HG03460 (cell line): Measurements from ENCODE around the gene FABP6.

ENCODE experiments used
- ATAC-seq: cut with Tn5 transposase; IDR thresholded peaks from one replicate; pipeline ENCODE4 v1.9.1; 2021; ENCODE audit not compliant: unreplicated experiment

The FABP6 gene

DNA sequence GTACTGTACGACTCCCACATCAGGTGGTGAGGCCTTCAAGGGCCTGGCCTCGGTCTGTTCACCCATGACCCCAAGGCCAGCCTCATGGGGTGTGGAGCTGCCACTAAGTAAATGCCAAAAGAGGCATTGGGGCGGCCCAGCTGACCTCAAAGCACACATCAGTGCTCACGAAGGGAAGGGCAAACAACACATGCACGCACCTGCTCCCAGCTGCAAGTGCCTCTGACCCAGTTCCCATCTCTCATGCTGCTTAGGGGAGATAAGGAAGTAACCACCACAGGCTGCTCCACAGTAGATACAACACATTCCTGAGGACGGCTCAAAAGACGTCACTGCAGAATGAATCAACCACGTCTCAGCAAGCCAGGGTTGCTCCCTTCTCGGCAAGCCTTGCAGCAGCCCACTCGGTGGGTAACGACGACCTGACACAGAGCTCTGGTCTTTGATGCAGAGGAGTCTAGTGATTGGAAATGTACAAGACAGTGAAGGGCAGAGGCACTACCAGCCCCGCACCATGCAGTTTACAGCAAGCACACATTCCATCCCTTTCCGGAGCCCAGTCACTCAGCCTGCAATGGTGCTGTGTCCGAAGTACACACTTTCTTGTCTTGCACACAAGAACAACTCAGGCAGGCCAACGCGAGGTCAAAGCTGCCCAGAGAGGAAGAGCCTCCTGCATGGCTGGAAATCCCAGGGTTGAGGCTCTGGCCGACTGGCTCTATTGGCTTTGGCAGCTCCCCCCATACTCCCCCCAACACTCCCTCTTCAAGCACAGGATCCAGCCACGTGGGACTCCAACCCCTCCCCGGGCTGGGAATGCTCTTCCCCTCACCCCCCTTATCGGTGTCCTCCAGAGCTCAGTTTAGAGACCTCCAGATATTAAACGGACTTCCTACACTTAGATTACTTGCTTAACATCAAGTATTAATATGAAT, 31.8 kb downstream of the FABP6 start:
- peak; percentile 56 for ATAC-seq

DNA sequence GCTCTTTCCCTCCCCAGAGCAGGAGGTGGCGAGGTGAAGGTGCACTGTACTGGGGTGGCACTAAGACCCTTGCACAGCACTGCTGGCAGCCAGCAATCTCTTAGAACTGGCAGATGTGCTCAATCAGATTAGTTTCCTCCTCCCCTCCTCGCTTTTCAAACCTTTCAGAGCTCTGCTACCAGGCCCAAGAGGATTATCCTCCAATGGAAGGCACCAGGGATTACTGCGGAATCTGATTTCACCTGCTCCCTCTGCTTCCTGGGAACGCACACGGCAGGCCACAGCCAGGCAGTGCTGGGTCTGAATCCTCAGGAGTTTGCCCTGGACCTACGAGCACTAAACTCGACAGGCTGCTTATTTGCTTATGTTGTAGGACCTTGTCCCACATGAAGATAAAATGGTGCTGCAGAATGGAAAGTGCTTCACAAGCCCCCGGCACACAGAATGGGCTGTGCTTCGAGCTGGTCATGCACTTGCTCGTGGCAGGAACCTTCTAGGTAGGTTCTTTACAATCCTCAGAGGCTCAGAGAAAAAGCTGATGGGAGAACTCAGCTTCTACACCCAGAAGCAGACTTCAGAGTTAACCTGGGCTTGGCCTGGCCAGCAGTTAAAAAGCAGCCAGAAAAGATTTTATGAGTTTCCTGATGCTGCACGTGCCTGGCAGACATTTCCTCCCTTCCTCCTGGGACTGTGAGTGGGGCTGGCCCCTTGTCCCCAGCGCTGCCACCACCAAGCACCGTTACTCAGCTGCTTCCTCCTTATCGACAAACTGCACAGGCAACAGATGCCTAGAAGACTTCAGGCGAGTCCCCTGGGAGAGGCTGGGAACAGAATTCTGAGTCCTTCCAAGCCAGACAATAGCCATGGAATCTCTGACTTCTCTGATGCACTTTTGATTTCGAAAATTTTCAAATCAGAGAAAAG, 33.1 kb downstream of the FABP6 start:
- no peak for ATAC-seq

GRCh38 chr5:160263326-160263855, 34.1 kb downstream of the FABP6 start:
- ATAC-seq: no peak

- ATAC-seq: no peak
Measured at GRCh38 chr5:160266044-160266443, 36.7 kb downstream of the FABP6 start.

GRCh38 chr5:160266752-160267345, 37.5 kb downstream of the FABP6 start:
- ATAC-seq: no peak

DNA sequence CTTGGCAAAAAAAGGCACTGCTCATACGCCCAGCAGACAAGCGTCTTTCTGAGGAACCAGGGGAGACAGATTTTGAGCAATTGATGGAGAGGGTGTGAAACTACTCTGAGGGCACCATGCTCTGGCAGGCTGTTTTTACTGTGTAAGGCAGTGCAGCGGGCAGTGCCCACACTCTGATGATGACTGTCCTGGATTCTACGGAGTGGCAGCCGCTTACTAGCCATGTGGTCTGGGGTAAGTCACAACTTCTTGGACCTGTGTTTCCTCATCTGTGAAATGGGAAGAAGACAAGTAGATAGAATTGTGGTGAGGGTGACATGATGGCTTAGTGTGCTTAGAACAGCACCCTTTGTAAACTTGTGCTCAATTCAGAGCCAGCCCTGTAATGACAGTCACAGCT, 38.8 kb downstream of the FABP6 start:
- ATAC-seq: no peak

GRCh38 chr5:160269017-160269416, 39.7 kb downstream of the FABP6 start:
- ATAC-seq: no peak

DNA sequence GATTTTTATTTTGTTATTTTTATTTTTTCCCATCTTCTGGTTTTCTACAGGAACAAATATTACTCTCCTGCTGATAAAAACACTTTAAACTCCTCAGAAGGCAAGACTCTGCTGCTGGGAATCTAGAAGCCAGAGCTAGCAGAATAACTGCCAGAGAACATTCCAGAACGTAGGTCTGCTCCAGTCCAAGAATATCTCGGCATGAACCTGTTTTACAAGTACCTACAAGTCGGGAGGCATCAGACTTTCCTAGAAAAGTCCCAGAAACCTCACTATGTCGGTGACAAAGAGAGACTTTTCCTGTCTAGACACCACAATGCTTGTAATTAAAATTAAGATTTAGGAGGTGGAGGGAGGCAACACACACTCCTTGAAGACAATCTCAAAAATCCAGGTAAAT, 41.4 kb downstream of the FABP6 start:
- ATAC-seq: no peak

DNA sequence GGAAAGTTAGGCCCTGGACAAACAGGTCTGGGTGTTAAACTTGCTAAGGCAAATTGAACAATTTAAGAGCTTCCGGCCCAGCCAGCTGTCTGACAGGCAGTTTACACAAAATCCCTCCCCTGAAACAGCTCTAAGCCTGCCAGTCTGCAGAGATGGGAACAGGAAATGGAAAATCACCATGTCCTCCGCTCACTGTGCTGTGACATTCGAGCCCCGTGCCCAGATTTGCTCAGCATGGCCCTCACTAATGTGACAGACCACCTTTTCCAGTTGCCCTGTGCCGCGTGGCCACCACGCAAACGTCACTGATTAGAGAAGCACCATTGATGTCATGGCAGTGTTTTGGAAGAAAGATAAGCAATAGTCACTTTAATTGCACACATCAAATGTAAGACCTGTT, 42.1 kb downstream of the FABP6 start:
- ATAC-seq: peak; percentile 67

DNA sequence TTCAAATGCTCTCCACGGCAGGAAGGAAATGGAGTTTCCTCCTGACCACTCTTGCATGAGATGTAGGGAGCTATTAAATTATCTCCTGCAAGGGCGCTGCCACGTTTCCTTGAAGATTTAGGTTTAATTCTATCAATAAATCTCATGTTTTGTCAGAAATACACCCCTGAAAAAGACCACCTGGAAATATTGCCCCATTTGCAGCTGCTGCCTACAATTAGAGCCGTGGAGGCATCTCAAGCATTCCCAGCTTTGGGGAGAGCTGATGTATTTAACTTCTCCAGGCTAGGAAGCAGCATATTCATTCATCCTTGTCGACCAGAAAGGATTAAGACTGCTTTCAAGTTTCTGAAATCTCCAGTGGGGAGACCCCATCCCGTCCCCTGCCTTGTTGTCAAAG, 42.5 kb downstream of the FABP6 start:
- ATAC-seq: no peak

DNA sequence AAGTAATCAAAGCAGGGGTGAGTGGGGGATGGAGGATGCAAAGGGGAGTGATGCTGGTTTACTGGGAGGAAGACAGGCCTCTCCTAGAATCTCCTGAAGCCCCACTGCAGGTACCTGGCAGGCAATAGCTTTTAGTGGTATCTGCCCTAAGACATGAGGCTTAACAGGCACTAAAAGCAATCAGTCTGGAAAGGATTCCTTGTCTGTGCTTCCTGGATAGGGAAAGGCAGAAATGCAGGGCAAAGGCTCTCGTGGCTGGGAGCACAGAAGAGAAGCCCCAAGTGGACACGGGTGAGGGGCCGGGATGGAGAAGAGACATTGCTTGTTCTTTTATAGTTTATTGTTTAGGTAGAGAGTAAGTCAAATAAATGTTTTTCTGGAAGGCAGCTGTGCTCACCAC, 43.0 kb downstream of the FABP6 start:
- ATAC-seq: no peak

- no peak for ATAC-seq
Measured at GRCh38 chr5:160272889-160273288, 43.6 kb downstream of the FABP6 start.

DNA sequence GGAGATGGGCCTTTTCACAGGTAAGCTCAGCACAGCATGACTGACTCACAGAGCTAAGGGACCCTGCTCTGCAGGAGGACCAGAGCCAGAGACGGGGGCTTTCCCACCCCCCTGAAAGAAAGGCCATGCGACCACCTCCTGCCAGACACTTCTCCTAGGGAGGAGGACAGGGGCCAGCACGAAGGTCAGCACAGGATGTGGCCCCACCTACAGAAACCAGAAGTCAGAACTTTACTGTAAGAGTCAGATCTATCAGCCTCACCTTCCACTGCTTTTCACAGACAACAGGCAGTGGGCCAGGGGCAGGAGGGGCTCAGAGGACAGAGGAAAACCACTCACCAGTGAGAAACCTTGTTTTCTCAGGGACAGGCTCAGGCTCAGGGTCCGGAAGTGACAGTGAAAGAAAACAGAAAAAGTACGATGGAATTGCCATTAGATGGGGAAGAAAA, 45.2 kb downstream of the FABP6 start:
- ATAC-seq: no peak

DNA sequence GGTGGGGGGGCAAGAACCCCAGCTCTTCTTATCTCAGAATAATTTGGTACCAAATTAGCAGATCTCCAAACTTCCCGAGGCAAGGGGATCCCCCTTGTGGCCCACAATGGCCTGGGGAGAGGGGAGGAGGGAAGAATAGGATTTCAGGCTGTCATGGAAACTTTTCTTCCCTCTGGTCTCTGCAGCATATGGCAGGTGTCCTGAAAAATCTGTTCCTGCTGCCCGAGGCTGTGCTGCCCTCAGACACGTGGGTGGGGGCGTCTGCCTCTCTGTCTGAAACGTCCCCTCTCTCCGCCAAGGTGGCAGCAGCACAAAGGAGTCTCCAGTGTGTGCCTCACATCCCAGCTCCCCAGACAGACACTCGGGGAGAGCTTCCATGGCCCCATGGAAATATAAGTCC, 49.0 kb downstream of the FABP6 start:
- ATAC-seq: no peak

DNA sequence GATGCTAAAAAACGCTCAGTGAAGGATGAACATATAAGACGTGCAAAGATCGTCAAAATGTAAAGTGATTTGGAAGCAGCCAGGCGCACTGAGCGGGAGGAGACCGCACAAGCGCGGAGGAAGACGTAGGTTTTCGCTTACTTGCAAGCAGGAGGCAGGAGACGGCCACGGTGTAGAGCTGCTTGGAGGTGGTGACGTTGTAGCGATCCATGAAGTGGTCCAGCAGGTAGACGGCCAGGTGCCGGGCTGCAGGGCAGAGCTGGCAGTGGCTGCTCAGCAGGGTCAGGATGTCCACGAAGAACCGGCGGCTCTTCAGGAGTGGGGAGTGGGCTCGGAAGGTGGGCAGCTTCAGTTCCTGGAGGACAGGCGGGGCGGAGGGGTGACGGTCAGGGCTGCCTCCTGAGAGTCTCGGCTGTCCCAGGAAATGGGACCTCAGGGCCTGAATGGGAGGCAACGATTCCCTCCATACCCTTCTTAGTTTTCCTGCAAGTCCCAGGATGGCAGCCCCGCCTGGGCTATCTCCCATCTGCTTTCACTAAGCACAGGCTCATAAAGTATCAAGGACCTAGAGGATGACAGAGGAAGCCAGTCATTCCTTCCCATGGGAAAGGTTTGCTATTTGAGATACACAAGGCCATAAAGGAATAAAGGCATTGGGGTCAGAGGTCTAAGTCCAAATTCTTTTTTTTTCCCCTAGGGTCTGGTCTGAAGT, 51.2 kb downstream of the FABP6 start:
- no peak for ATAC-seq

DNA sequence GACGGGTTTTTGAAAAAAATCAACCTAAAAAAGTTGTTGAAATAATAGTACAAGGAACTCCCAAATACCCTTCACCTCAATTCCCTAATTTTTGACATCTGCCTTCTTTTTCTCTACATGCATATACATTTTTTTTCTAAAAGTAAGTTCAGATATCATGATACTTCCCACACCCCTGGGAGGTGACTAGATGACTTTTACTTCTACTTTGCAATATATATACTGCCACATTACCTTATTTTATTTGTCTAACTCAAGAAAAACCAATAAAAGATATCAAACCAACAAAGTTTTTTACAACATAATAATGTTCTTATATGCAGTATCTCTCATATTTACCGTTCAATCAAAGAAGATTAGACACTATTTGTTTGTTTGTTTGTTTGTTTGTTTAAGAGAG, 52.0 kb downstream of the FABP6 start:
- no peak for ATAC-seq

GRCh38 chr5:160284291-160284873, 55.1 kb downstream of the FABP6 start:
- no peak for ATAC-seq

- no peak for ATAC-seq
Measured at GRCh38 chr5:160285316-160285715, 56.0 kb downstream of the FABP6 start.

- no peak for ATAC-seq
Measured at GRCh38 chr5:160286947-160287346, 57.6 kb downstream of the FABP6 start.

DNA sequence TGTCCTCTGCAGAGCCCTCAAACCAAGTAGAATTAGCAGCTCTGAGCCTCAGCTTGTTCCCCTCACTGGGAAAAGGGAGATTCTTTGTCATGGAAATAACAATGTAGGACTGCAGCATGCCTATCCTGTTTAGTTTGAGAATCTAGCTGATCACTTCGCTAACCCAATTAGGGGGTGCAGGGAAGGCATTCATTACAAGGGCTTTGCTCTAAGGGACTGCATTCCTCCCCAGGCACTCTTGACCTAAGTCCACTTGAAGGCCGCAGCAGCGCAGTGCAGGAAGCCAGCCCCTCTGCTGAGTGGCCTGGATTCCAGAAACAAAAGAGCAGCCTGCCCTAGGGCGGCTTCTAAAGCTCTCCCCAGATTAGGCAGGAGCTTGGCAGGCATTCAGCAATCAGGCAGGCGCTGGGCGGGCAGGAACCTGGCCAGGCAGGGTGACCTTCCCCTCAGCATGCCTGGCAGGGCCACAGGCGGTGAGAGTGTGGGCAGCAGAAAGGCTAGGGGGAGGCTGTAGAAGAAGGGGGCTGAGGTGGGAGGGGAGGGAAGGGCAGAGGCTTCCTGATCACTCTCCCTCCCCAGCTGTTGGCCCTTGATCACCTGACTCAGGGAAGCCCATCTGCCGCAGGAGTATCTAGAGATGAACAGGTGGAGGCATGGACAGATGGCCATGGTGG, 58.2 kb downstream of the FABP6 start:
- no peak for ATAC-seq
